Transverse colon (tissue), 4 donors: ENCODE data around the gene FAM171A1. TPM values are rescaled to one million over a fixed set of nuclear protein-coding genes. Genes with fewer than 3 reads are reported as not detected.

Experiments used
- DNase-seq: peaks from one replicate; pipeline ENCODE4 v3.0.0-alpha.2; 2019
- H3K27ac ChIP-seq, 4 donors: fragments of 200-600 bp; sonication (generic); 2 replicates each; pipeline ENCODE4 v1.5.1; 2016 to 2018; ENCODE audit warnings: inconsistent platforms in 4 of 4
- H3K27me3 ChIP-seq: fragments of 200-600 bp; sonication (generic); 2 replicates; pipeline ENCODE4 v1.5.1; 2017; ENCODE audit warnings: inconsistent platforms
- H3K36me3 ChIP-seq, 4 donors: fragments of 200-600 bp; sonication (generic); 2 replicates each; pipeline ENCODE4 v1.5.1; 2017 to 2019; ENCODE audit warnings: inconsistent platforms in 4 of 4
- H3K4me1 ChIP-seq, 4 donors: fragments of 200-600 bp; sonication (generic); 2 replicates each; pipeline ENCODE4 v1.5.1; 2017 to 2020; ENCODE audit warnings: inconsistent platforms in 4 of 4
- H3K4me3 ChIP-seq, 4 donors: fragments of 200-600 bp; sonication (generic); 1 replicate in 1 of 4; 2 replicates in 3 of 4; pipeline versions ENCODE4 v1.5.1 to v1.6.1; 2017 to 2019; ENCODE audit warnings: inconsistent platforms in 4 of 4
- H3K9me3 ChIP-seq, 2 donors: fragments of 200-600 bp; sonication (generic); 2 replicates each; pipeline ENCODE4 v1.5.1; 2017 to 2019; ENCODE audit warnings: inconsistent platforms in 2 of 2
- CTCF ChIP-seq, 5 experiments: fragments of 200-600 bp in 3 of 5; fragments of 450-650 bp in 2 of 5; sonication (generic) in 3 of 5; IDR thresholded peaks; 1 replicate in 2 of 5; 2 replicates in 3 of 5; pipeline ENCODE4 v1.5.1; 2016 to 2017; ENCODE audit warnings: antibody characterized with exemption in 5 of 5, inconsistent platforms in 3 of 5, mild to moderate bottlenecking in 2 of 5, moderate library complexity in 1 of 5
- EP300 ChIP-seq: sonication (generic); formaldehyde crosslinking; IDR thresholded peaks from one replicate; pipeline ENCODE4 v1.6.1; 2017; ENCODE audit warnings: antibody characterized with exemption, low read depth
- POLR2A ChIP-seq: fragments of 450-650 bp; IDR thresholded peaks from one replicate; pipeline ENCODE4 v1.6.1; 2016; ENCODE audit warnings: antibody characterized with exemption, mild to moderate bottlenecking, moderate library complexity
- POLR2AphosphoS5 ChIP-seq, 3 donors: sonication (generic); formaldehyde crosslinking; IDR thresholded peaks; one replicate each; pipeline ENCODE4 v1.6.1; 2016; ENCODE audit warnings: antibody characterized with exemption in 3 of 3
- WGBS, 2 donors: methylation state at CpG; one replicate each; pipeline ENCODE4 v1.1.5; 2018; ENCODE audit warnings: low coverage in 1 of 2; 5-methylcytosine and 5-hydroxymethylcytosine counted together
- in situ Hi-C, 4 donors: fragments of 200-750 bp; cut with MboI; loops; one replicate each; pipeline versions ENCODE4 v1.15.0 to v1.15.1; 2017; ENCODE audit warnings: low sequenced_read_pairs in 3 of 4, low pct_ligation_motif_present in 1 of 4, low pct_unique_long_range_greater_than_20kb in 1 of 4
- intact Hi-C: fragments of 100-400 bp; cut with DNase I; formaldehyde crosslinking; loops from one replicate; pipeline ENCODE4 v1.15.1; 2023; ENCODE audit warnings: low total_unique reads
- total RNA-seq, 4 donors: library from RNA; depleted of rRNA; stranded (reverse); fragments of >200 nt; gene quantifications; one replicate each; pipeline ENCODE4 v1.1.0, GENCODE V29; 2016

The FAM171A1 gene
- total RNA-seq, 4 donors from 2014 or later: 29.2 to 42.2 (median 38.2) TPM

DNA sequence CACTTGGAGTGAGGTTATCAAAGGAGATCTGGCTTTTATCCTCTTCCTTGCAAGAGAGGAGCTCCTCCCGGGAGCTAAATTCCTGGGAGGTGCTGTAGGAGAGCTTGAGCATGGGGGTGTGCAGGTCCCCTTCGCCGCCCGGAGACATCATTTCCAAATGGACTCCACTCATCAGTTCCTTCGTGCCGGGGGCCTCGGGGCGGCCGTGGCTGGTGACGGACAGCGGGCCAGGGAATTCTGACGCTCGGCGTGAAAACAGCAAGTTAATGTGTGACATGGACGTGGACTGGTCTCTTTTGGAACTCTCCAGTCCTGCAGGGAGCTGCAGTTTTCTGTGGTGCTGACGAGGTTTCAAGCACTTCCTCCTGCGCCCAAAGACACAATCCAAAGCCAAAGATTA is 156.9 kb downstream of the FAM171A1 start:
- DNase-seq: no peak
- intact Hi-C loops: no loop called here
- TF ChIP-seq POLR2AphosphoS5 (IDR thresholded peaks at IDR 0.05) (no peak), CTCF (IDR thresholded peaks at IDR 0.05) (no peak), EP300 (no peak), POLR2A (no peak)
- H3K27me3 ChIP-seq: no peaks in the 10 kb centered on the region
- no peak overlapping the region for H3K27ac ChIP-seq
- WGBS, 2 donors: 88 to 93% methylated on average over 3 to 17 of the region's 17 CpGs
- no peaks in the 10 kb centered on the region for H3K4me1 ChIP-seq
- no peak overlapping the region for H3K4me3 ChIP-seq
- in situ Hi-C loops: loop anchor here in 2 of 4 donors (10.0 to 25.0 kb wide), 2 partner anchors 161 to 173 kb away; partner anchors contain the start of gene FAM171A1 (in 1 of the 2)
- no peaks in the 10 kb centered on the region for H3K9me3 ChIP-seq
- no peaks in the 10 kb centered on the region for H3K36me3 ChIP-seq

DNA sequence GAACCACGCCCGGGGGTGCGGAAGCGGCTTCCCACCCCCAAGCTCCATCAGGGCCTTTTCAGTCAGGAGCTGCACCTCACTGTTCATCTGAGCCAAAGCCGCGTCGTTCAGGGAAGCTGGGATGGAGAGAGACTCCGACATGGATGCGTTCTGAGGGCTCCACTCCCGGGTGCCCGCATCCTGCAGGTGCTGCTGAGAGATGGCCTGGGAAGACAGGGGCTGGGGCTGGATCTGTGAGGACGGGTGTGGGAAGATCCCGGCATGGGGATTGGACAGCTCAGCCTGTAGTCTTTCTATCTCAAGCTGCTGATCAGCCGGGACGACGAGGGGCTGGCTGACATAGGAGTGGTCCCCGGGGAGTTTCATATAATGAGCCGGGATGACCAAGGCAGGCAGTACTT is 157.6 kb downstream of the FAM171A1 start:
- WGBS, 2 donors: 92% methylated on average over 18 of the region's 18 CpGs; no CpG with 5 or more reads in 1 of the 2 donors
- in situ Hi-C loops: loop anchor here in 2 of 4 donors (10.0 to 25.0 kb wide), 2 partner anchors 161 to 174 kb away; partner anchors contain the start of gene FAM171A1 (in 1 of the 2)

GRCh38 chr10:15211464-15211979 is 159.6 kb downstream of the FAM171A1 start:
- no peak for DNase-seq
- H3K4me1 ChIP-seq: no peaks in the 10 kb centered on the region
- TF ChIP-seq POLR2AphosphoS5 (IDR thresholded peaks at IDR 0.05) (no peak), POLR2A (no peak), EP300 (no peak)
- no peaks in the 10 kb centered on the region for H3K27me3 ChIP-seq
- no peaks in the 10 kb centered on the region for H3K36me3 ChIP-seq
- intact Hi-C loops (loop anchor here (2.0 kb wide), 1 partner anchor 159 kb away; the partner anchor contains the start of gene FAM171A1), in situ Hi-C loops (loop anchor here in 2 of 4 donors (10.0 to 25.0 kb wide), 2 partner anchors 163 to 176 kb away; partner anchors contain the start of gene FAM171A1 (in 1 of the 2))
- no peak overlapping the region for H3K4me3 ChIP-seq
- no peak overlapping the region for H3K27ac ChIP-seq
- no peaks in the 10 kb centered on the region for H3K9me3 ChIP-seq
- 88 to 91% methylated on average over 6 of the region's 6 CpGs for WGBS, 2 donors

More for the DNA sequence above, 157.6 kb downstream of the FAM171A1 start:
- Histone ChIP-seq H3K9me3 (no peaks in the 10 kb centered on the region), H3K36me3 (no peaks in the 10 kb centered on the region), H3K4me3 (no peak overlapping the region), H3K27me3 (no peaks in the 10 kb centered on the region), H3K4me1 (no peaks in the 10 kb centered on the region), H3K27ac (no peak overlapping the region)
- intact Hi-C loops: no loop called here
- DNase-seq: no peak
- TF ChIP-seq POLR2AphosphoS5 (IDR thresholded peaks at IDR 0.05) (no peak), CTCF (IDR thresholded peaks at IDR 0.05) (no peak), POLR2A (no peak), EP300 (no peak)

DNA sequence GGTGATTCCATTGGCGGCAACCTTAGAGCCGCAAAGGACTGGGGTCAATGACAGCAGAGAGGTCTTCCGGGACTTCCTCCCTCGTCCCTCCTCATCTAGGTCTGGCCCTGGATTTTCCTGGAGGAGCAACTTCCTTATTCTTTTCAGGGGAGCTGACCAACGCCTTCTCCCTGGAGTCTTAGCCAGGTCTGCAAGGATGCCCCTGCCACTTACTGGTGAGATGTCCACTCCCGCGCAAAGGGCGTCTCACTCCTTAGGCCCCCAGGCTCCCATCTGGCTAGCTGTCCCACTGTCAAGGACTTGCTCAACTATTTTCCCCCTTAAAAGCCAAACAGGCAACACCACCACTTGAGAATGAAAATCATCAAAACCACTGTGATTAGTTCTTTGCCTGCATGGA is 160.6 kb downstream of the FAM171A1 start:
- DNase-seq: no peak
- no peaks in the 10 kb centered on the region for H3K9me3 ChIP-seq
- no peak overlapping the region for H3K4me3 ChIP-seq
- no peaks in the 10 kb centered on the region for H3K27me3 ChIP-seq
- TF ChIP-seq CTCF (IDR thresholded peaks at IDR 0.05) (no peak), POLR2AphosphoS5 (IDR thresholded peaks at IDR 0.05) (no peak), EP300 (no peak)
- no peak overlapping the region for H3K27ac ChIP-seq
- intact Hi-C loops: loop anchor here (2.0 kb wide), 1 partner anchor 160 kb away; the partner anchor contains the start of gene FAM171A1
- no peaks in the 10 kb centered on the region for H3K36me3 ChIP-seq
- WGBS, 2 donors: 79 to 91% methylated on average over 4 to 8 of the region's 8 CpGs
- no peaks in the 10 kb centered on the region for H3K4me1 ChIP-seq
- in situ Hi-C loops: loop anchor here in 2 of 4 donors (10.0 to 25.0 kb wide), 2 partner anchors 164 to 177 kb away; partner anchors contain the start of gene FAM171A1 (in 1 of the 2)
